HL-60/S4 treated with phorbol 12-myristate 13-acetate at 8.2 ng/mL for 4 days and 3 days (cell line): Measurements from ENCODE around the gene CRYBB1.

ENCODE experiments used
- in situ Hi-C: fragments of 300-500 bp; cut with MboI; formaldehyde crosslinking; loops from 2 replicates; pipeline ENCODE4 v1.15.0; 2022; ENCODE audit warnings: low sequenced_read_pairs

Gene CRYBB1

GRCh38 chr22:26559961-26560575 is 57.8 kb downstream of the CRYBB1 start:
- in situ Hi-C loops, result no loop called here

- in situ Hi-C loops, result no loop called here
Observed at GRCh38 chr22:26558248-26558895, 59.5 kb downstream of the CRYBB1 start.

- in situ Hi-C loops, result no loop called here
Observed at GRCh38 chr22:26556904-26557303, 60.9 kb downstream of the CRYBB1 start.

GRCh38 chr22:26555478-26555877 is 62.3 kb downstream of the CRYBB1 start:
- in situ Hi-C loops, result no loop called here

DNA sequence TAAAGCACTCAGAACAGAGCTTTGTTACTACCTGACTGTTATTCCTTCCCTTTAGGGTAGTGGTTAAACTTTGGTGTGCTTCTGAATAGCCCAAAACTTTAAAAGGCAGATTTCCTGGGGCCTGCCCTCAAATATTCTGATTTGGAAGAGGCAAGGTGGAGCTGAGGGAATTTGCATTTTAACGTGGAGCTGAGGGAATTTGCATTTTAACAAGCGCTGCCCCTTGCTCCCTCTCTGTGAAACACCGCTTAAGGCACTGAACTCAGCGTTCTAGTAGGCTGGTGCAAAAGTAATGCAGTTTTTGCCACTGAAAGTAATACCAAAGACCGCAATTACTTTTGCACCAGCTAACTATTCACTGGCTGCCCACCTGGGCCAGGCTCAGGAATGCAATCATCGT is 62.9 kb downstream of the CRYBB1 start:
- in situ Hi-C loops, result no loop called here

DNA sequence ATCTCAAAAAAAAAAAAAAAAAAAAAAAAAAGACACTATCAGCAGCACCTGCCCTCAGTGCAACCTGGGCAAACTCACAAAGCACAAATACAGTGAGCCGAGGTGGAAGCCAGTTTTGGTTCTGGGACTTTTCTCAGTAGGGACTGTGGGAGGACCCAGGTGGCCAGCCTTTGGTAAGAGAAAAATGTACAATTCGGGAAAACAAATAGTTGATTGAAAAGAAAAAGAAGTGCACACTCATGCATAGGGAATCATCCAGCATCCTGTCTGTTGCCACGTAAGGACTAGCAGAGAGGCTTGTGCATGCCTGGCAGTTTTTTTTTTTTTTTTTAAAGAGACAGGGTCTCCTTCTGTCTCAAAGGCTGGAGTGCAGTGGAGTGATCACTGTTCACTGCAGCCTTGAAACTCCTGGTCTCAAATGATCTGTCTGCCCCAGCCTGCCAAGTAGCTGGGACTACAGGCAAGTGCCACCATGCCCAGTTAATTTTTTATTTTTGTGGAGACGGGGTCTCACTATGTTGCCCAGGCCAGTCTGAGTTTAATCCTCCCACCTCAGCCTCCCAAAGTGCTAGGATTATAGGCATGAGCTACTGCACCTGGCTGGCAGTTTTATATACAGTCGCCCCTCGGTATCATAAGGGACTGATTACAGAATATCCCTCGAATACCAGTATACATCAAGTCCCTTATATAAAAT is 64.6 kb downstream of the CRYBB1 start:
- in situ Hi-C loops, result no loop called here

DNA sequence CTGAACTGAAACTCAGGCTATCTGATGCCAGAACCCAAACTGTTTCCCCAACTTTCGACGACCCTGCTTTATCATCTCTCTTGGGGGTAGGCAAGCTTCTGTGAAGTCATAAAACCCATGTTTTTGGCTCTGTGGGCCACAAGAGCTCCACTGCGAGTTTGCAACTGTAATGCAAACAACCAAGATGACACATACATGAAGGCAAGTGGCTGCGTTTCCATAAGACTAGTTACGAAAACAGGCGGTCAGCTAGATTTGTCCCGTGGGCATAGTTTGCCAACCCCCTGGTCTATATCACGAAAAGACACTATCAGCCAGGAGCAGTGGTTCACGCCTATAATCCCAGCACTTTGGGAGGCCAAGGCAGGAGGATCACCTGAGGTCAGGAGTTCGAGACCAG is 65.4 kb downstream of the CRYBB1 start:
- in situ Hi-C loops, result no loop called here

DNA sequence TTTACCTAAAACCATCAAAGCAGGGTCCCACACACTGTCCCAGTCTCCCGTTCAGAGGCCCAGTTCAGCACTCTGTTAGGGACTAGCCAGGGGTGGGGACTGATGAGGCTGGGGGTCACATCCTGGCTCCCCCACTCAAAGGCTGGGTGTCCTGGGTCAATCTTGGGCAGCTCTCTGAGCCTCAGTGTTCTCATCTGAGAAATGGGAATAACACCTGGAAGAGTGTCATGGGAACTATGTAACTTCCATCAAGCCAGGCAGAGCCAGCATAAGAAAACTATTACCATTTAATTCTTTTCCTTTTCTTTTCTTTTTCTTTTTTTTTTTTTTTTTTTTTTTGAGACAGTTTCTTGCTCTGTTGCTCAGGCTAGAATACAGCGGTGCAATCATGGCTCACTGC is 66.3 kb downstream of the CRYBB1 start:
- in situ Hi-C loops, result no loop called here

- in situ Hi-C loops, result no loop called here
Observed at GRCh38 chr22:26550498-26551033, 67.3 kb downstream of the CRYBB1 start.

GRCh38 chr22:26549902-26550497 is 67.8 kb downstream of the CRYBB1 start:
- in situ Hi-C loops, result no loop called here
